Measurements from ENCODE around the gene KRT20.

The KRT20 gene

DNA sequence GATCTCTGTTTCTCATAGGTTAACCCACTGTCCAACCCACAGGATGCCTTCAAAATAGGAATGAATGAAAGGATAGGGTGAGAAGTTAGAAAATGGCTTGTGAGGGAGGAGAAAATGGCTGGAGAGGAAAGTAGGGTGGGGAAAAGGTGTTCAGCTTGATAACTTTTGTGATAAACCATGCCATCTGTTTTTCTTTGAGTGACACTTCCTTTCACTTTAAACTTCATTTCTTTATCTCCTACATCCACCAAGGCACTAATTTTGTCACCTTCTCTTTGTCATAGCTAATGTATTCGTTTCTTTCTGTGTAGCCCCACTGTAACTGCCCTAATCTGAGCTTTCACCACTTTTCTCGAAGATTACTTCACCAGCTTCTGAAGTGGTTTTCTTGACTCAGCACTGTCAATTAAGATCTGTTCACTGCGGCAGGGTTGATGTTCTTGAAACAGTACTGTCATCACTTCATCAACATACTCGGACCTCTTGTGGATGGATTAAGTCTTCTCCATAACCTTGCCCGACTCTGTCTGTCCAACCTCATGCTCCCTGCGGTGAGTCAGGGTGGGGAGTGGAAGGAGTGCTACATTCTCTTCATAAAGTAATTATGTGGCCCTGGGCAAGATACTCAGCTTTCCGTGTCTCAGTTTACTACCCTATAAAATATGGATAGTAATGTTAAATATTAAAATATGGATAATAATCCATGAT is 57.1 kb downstream of the KRT20 start:
- Histone ChIP-seq H3K36me3 (ENCODE audit: control insufficient read depth, insufficient read depth, low read length) (no peaks in the 10 kb centered on the region), H2AFZ (no peak overlapping the region), H3K27me3 (ENCODE audit: control insufficient read depth, insufficient read depth, low read length) (no peaks in the 10 kb centered on the region), H3K4me1 (no peaks in the 10 kb centered on the region), H3K9me3 (ENCODE audit: control insufficient read depth, low read length) (no peaks in the 10 kb centered on the region), H3K4me3 (ENCODE audit: low read depth, low read length) (no peak overlapping the region), H3K27ac (no peak overlapping the region), H3K4me2 (ENCODE audit: low read length) (no peak overlapping the region), H3K79me2 (peaks cover 3% of the 10 kb centered on the region), H3K9ac (no peak overlapping the region)
- TF ChIP-seq, protein P1, sequence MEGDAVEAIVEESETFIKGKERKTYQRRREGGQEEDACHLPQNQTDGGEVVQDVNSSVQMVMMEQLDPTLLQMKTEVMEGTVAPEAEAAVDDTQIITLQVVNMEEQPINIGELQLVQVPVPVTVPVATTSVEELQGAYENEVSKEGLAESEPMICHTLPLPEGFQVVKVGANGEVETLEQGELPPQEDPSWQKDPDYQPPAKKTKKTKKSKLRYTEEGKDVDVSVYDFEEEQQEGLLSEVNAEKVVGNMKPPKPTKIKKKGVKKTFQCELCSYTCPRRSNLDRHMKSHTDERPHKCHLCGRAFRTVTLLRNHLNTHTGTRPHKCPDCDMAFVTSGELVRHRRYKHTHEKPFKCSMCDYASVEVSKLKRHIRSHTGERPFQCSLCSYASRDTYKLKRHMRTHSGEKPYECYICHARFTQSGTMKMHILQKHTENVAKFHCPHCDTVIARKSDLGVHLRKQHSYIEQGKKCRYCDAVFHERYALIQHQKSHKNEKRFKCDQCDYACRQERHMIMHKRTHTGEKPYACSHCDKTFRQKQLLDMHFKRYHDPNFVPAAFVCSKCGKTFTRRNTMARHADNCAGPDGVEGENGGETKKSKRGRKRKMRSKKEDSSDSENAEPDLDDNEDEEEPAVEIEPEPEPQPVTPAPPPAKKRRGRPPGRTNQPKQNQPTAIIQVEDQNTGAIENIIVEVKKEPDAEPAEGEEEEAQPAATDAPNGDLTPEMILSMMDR (IDR thresholded peaks at IDR 0.05) = no peak
